Uterus (tissue), 4 donors: ENCODE data around the gene ETS1. TPM values are rescaled to one million over a fixed set of nuclear protein-coding genes. Genes with fewer than 3 reads are reported as not detected.

Source experiments
- DNase-seq, 2 donors: peaks; one replicate each; pipeline ENCODE4 v3.0.0-alpha.2; 2019 to 2020
- H3K27ac ChIP-seq, 2 donors: fragments of 200-600 bp; sonication (generic); 1 replicate in 1 of 2; 2 replicates in 1 of 2; pipeline ENCODE4 v1.5.1; 2016 to 2018
- H3K27me3 ChIP-seq, 2 donors: fragments of 200-600 bp; sonication (generic); one replicate each; pipeline ENCODE4 v1.5.1; 2018 to 2019; ENCODE audit warnings: control low read depth in 1 of 2
- H3K36me3 ChIP-seq, 2 donors: fragments of 200-600 bp; sonication (generic); one replicate each; pipeline ENCODE4 v1.5.1; 2019; ENCODE audit warnings: control low read depth in 1 of 2
- H3K4me1 ChIP-seq, 2 donors: fragments of 200-600 bp; sonication (generic); one replicate each; pipeline ENCODE4 v1.5.1; 2018 to 2019; ENCODE audit warnings: control low read depth in 1 of 2
- H3K4me3 ChIP-seq, 2 donors: fragments of 200-600 bp; sonication (generic); 1 replicate in 1 of 2; 2 replicates in 1 of 2; pipeline ENCODE4 v1.5.1; 2018 to 2019; ENCODE audit warnings: mild to moderate bottlenecking in 1 of 2
- H3K9me3 ChIP-seq, 2 donors: fragments of 200-600 bp; sonication (generic); one replicate each; pipeline ENCODE4 v1.5.1; 2019; ENCODE audit warnings: control low read depth in 1 of 2
- POLR2A ChIP-seq, 2 donors: fragments of 450-650 bp; IDR thresholded peaks; one replicate each; pipeline ENCODE4 v1.6.1; 2016; ENCODE audit warnings: antibody characterized with exemption in 2 of 2, mild to moderate bottlenecking in 1 of 2, moderate library complexity in 1 of 2
- intact Hi-C: fragments of 100-400 bp; cut with DNase I; formaldehyde crosslinking; loops from one replicate; pipeline ENCODE4 v1.15.1; 2023; ENCODE audit warnings: low total_unique reads
- total RNA-seq, 4 donors: library from RNA; depleted of rRNA in 3 of 4; stranded (reverse); fragments of >200 nt in 3 of 4; gene quantifications; one replicate each; pipeline versions ENCODE4 v1.1.0 to v1.2.4, GENCODE V29; 2014 to 2023
- TF ChIP-seq, protein P1 (sequence below), 4 experiments: fragments of 200-600 bp in 2 of 4; fragments of 450-650 bp in 2 of 4; sonication (generic) in 2 of 4; IDR thresholded peaks; one replicate each; pipeline ENCODE4 v1.5.1; 2016 to 2019; ENCODE audit warnings: antibody characterized with exemption in 4 of 4, mild to moderate bottlenecking in 2 of 4, moderate library complexity in 1 of 4
- donor health status: DM: yes; HTN: yes; CAD: no.

The ETS1 gene
- total RNA-seq, 4 donors from 2014 or later, result 24.1 to 80.9 (median 58.3) TPM

DNA sequence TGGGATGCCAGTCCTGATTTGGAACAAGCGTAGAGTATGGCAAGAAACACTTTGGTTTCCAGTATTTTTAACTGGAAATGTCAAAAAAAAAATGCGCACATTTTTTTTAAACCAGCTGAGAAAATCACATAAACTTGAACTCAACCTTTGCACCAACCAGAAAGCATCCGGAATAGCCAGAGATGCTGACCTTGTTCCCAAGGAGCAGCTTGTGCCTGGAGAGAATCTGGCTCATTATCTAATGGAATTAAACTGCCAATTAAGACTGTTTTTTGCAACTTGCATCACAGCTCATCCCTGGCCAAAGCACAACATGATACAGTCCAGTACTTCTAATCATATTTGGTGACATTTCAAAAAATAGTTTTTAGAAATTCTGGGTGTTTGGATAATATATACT is 8.4 kb upstream of the ETS1 start:
- no peak for TF ChIP-seq POLR2A (IDR thresholded peaks at IDR 0.05)
- TF ChIP-seq, protein P1, sequence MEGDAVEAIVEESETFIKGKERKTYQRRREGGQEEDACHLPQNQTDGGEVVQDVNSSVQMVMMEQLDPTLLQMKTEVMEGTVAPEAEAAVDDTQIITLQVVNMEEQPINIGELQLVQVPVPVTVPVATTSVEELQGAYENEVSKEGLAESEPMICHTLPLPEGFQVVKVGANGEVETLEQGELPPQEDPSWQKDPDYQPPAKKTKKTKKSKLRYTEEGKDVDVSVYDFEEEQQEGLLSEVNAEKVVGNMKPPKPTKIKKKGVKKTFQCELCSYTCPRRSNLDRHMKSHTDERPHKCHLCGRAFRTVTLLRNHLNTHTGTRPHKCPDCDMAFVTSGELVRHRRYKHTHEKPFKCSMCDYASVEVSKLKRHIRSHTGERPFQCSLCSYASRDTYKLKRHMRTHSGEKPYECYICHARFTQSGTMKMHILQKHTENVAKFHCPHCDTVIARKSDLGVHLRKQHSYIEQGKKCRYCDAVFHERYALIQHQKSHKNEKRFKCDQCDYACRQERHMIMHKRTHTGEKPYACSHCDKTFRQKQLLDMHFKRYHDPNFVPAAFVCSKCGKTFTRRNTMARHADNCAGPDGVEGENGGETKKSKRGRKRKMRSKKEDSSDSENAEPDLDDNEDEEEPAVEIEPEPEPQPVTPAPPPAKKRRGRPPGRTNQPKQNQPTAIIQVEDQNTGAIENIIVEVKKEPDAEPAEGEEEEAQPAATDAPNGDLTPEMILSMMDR (IDR thresholded peaks at IDR 0.05), result no peak
- DNase-seq, result no peak
- H3K4me3 ChIP-seq, result no peak overlapping the region
- no peaks in the 10 kb centered on the region for H3K27me3 ChIP-seq
- H3K36me3 ChIP-seq, result no peaks in the 10 kb centered on the region
- H3K27ac ChIP-seq, result no peak overlapping the region
- H3K9me3 ChIP-seq, result no peaks in the 10 kb centered on the region
- intact Hi-C loops, result no loop called here
- H3K4me1 ChIP-seq, result no peaks in the 10 kb centered on the region

DNA sequence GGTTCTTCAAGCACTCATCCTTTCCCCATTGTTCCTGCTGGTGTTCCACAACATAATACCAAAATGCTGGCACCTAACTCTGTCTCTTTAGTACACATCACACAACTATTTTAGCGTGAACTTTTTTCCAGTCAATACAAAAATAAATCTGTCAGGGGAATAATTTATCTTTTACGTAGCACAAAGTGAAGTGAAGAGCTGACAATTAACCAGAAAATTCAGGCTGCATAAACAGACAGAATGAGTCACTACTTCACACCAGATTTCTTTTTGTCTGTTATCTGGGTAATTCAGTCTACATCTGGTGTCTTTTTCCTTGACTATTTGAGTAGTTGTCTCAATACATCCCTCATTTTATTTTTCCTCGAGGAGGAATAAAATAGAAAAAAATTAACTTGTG is 7.9 kb upstream of the ETS1 start:
- intact Hi-C loops, result no loop called here
- no peak for TF ChIP-seq POLR2A (IDR thresholded peaks at IDR 0.05)
- TF ChIP-seq, protein P1 (IDR thresholded peaks at IDR 0.05), result no peak
- H3K36me3 ChIP-seq, result no peaks in the 10 kb centered on the region

DNA sequence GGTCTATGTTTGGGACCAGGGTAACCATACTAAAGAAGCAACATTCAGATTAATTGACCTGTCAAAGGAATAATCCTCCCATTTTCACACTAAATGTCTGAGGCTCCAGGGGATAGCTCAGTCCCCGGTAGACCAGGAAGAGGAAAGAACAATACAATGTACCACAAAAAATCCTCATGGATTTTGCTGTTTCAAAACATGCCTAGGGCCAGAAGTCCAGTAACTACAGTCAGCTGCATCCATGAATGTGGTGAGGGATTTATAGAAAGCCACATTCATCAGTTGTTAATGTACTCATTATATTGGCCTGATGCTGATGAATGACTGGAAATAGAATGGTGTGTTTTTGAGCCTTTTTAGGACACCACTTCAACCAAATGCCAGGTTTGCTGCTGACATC is 6.9 kb upstream of the ETS1 start:
- TF ChIP-seq, protein P1 (IDR thresholded peaks at IDR 0.05), result no peak
- no peak for TF ChIP-seq POLR2A (IDR thresholded peaks at IDR 0.05)
- no peaks in the 10 kb centered on the region for H3K27me3 ChIP-seq
- no peaks in the 10 kb centered on the region for H3K4me1 ChIP-seq
- H3K4me3 ChIP-seq, result no peak overlapping the region
- no peak overlapping the region for H3K27ac ChIP-seq
- no peaks in the 10 kb centered on the region for H3K9me3 ChIP-seq
- H3K36me3 ChIP-seq, result no peaks in the 10 kb centered on the region
- intact Hi-C loops, result no loop called here
- DNase-seq, result no peak

More for the DNA sequence above, 7.9 kb upstream of the ETS1 start:
- Histone ChIP-seq H3K9me3 (no peaks in the 10 kb centered on the region), H3K4me1 (no peaks in the 10 kb centered on the region), H3K4me3 (no peak overlapping the region), H3K27ac (no peak overlapping the region), H3K27me3 (no peaks in the 10 kb centered on the region)
- no peak for DNase-seq

DNA sequence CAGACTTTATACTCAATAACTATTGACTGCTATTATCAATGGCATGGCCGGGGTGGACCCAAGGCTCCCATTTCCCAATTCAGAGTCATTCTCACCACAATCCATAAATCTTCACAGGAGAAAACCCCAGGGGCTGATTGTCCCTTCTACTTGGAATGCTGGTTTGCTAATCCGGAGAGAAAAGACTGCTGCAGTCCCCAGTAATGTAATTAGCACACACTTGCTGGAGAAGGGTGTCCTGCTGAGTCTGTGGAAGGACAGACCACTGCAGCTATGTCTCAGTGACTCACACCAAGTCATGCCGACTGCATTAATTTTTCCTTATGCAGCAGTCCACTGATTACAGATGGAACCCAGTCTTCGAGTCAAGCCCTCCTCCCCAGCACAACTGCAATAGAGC is 5.9 kb upstream of the ETS1 start:
- no peaks in the 10 kb centered on the region for H3K36me3 ChIP-seq
- H3K9me3 ChIP-seq, result no peaks in the 10 kb centered on the region
- no peaks in the 10 kb centered on the region for H3K27me3 ChIP-seq
- H3K27ac ChIP-seq, result no peak overlapping the region
- no peak overlapping the region for H3K4me3 ChIP-seq
- H3K4me1 ChIP-seq, result no peaks in the 10 kb centered on the region
- intact Hi-C loops, result no loop called here
- no peak for DNase-seq
- TF ChIP-seq, protein P1 (IDR thresholded peaks at IDR 0.05), result no peak
- TF ChIP-seq POLR2A (IDR thresholded peaks at IDR 0.05), result no peak

DNA sequence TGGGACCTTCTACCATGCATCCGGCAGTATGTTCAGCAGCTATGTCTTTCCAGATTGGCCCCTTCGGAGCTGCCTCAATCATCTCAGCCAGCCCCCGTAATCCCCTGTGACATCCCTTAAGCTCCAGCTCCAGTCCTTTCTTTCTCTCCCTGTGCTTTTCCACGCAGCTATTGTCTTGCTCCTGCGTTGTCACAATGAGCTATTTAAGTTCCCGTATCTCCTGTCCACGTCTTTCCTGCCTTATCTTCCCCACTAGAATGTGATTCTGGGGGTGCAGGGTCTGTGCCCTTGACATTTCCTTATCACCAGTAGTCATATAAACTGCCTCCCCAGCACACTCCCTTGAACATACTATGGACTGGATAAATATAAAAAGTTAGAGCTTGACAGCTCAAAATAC is 5.1 kb upstream of the ETS1 start:
- DNase-seq, result no peak
- no peaks in the 10 kb centered on the region for H3K27me3 ChIP-seq
- H3K4me3 ChIP-seq, result no peak overlapping the region
- H3K27ac ChIP-seq, result no peak overlapping the region
- no peaks in the 10 kb centered on the region for H3K36me3 ChIP-seq
- intact Hi-C loops, result no loop called here
- no peaks in the 10 kb centered on the region for H3K9me3 ChIP-seq
- TF ChIP-seq, protein P1 (IDR thresholded peaks at IDR 0.05), result no peak
- TF ChIP-seq POLR2A (IDR thresholded peaks at IDR 0.05), result no peak
- no peaks in the 10 kb centered on the region for H3K4me1 ChIP-seq
